Mesenchymal stem cell (in vitro differentiated cells and primary cell): ENCODE measurements around the gene ACOT7.
"Not testable (repeated sequence)": the region's sequence is repeated elsewhere in the genome, so short reads cannot be mapped to it uniquely, and the experiment has no call there.

Experiments
- DNase-seq: peaks from one replicate; pipeline ENCODE4 v3.0.0-alpha.2; 2013
- H2AFZ ChIP-seq: one replicate; pipeline ENCODE4 v1.6.1; 2013; ENCODE audit warnings: low read depth, mild to moderate bottlenecking, control low read depth, inconsistent platforms, low read length, moderate library complexity
- H2AK5ac ChIP-seq: 2 replicates; pipeline ENCODE4 v1.6.1; 2013; ENCODE audit warnings: low read length, moderate library complexity, mild to moderate bottlenecking, inconsistent platforms; ENCODE audit not compliant: severe bottlenecking
- H2BK120ac ChIP-seq: one replicate; pipeline ENCODE4 v1.6.1; 2013; ENCODE audit warnings: low read depth, mild to moderate bottlenecking, inconsistent platforms, low read length, moderate library complexity
- H2BK12ac ChIP-seq, 2 experiments: one replicate each; pipeline ENCODE4 v1.6.1; 2013; ENCODE audit warnings: inconsistent platforms in 2 of 2, low read length in 2 of 2, mild to moderate bottlenecking in 2 of 2, moderate library complexity in 2 of 2, control low read depth in 1 of 2
- H2BK15ac ChIP-seq: one replicate; pipeline ENCODE4 v1.6.1; 2013; ENCODE audit warnings: mild to moderate bottlenecking, low read depth, inconsistent platforms; ENCODE audit not compliant: poor library complexity, severe bottlenecking
- H2BK5ac ChIP-seq: 2 replicates; pipeline ENCODE4 v1.6.1; 2013; ENCODE audit warnings: low read depth, mild to moderate bottlenecking, low read length, control low read depth, inconsistent platforms; ENCODE audit not compliant: poor library complexity, severe bottlenecking
- H3K14ac ChIP-seq, 2 experiments: one replicate each; pipeline ENCODE4 v1.6.1; 2013; ENCODE audit warnings: inconsistent platforms in 2 of 2, low read length in 2 of 2, control low read depth in 1 of 2, mild to moderate bottlenecking in 1 of 2, moderate library complexity in 1 of 2
- H3K18ac ChIP-seq, 2 experiments: one replicate each; pipeline ENCODE4 v1.6.1; 2013; ENCODE audit warnings: inconsistent platforms in 2 of 2, low read length in 2 of 2, control low read depth in 1 of 2, low read depth in 1 of 2, mild to moderate bottlenecking in 1 of 2
- H3K23ac ChIP-seq, 2 experiments: one replicate each; pipeline ENCODE4 v1.6.1; 2013; ENCODE audit warnings: inconsistent platforms in 2 of 2, low read length in 2 of 2, mild to moderate bottlenecking in 2 of 2, moderate library complexity in 2 of 2, control low read depth in 1 of 2
- H3K27ac ChIP-seq: 2 replicates; pipeline ENCODE4 v1.5.1; 2013; ENCODE audit warnings: mild to moderate bottlenecking, moderate library complexity, low read length, control low read depth, inconsistent platforms; ENCODE audit not compliant: poor library complexity, severe bottlenecking
- H3K27me3 ChIP-seq, 2 experiments: 2 replicates each; pipeline versions ENCODE4 v1.6.1 to v1.7.0; 2013; ENCODE audit warnings: low read length in 2 of 2, mild to moderate bottlenecking in 2 of 2, moderate library complexity in 2 of 2, control low read depth in 1 of 2, inconsistent platforms in 1 of 2; ENCODE audit not compliant: control insufficient read depth in 1 of 2, insufficient read depth in 1 of 2
- H3K36me3 ChIP-seq, 2 experiments: 2 replicates each; pipeline versions ENCODE4 v1.6.1 to v1.7.0; 2013; ENCODE audit warnings: low read length in 2 of 2, control low read depth in 1 of 2, inconsistent platforms in 1 of 2, low read depth in 1 of 2, mild to moderate bottlenecking in 1 of 2; ENCODE audit not compliant: insufficient read depth in 2 of 2, control insufficient read depth in 1 of 2
- H3K4ac ChIP-seq, 2 experiments: one replicate each; pipeline ENCODE4 v1.6.1; 2013; ENCODE audit warnings: inconsistent platforms in 2 of 2, low read length in 2 of 2, mild to moderate bottlenecking in 2 of 2, moderate library complexity in 2 of 2, control low read depth in 1 of 2, low read depth in 1 of 2
- H3K4me1 ChIP-seq: 2 replicates; pipeline ENCODE4 v1.6.1; 2013; ENCODE audit warnings: low read depth, low read length, control low read depth; ENCODE audit not compliant: control insufficient read depth, insufficient read depth
- H3K4me2 ChIP-seq: 2 replicates; pipeline ENCODE4 v1.6.1; 2013; ENCODE audit warnings: low read length, mild to moderate bottlenecking, inconsistent platforms; ENCODE audit not compliant: poor library complexity, severe bottlenecking
- H3K4me3 ChIP-seq, 2 experiments: 2 replicates each; pipeline versions ENCODE4 v1.5.1 to v1.7.0; 2013; ENCODE audit warnings: low read length in 2 of 2, mild to moderate bottlenecking in 2 of 2, control low read depth in 1 of 2, low read depth in 1 of 2; ENCODE audit not compliant: insufficient read depth in 1 of 2
- H3K79me1 ChIP-seq: replicated peaks from 2 replicates; pipeline ENCODE4 v1.6.1; 2013; ENCODE audit warnings: mild to moderate bottlenecking, control low read depth, low read length, inconsistent platforms; ENCODE audit not compliant: poor library complexity, severe bottlenecking
- H3K9ac ChIP-seq: 2 replicates; pipeline ENCODE4 v1.7.0; 2013; ENCODE audit warnings: mild to moderate bottlenecking, low read length, moderate library complexity
- H3K9me3 ChIP-seq: 2 replicates; pipeline ENCODE4 v1.7.0; 2013; ENCODE audit warnings: mild to moderate bottlenecking, low read length; ENCODE audit not compliant: control insufficient read depth
- H4K8ac ChIP-seq: one replicate; pipeline ENCODE4 v1.6.1; 2013; ENCODE audit warnings: inconsistent platforms, mild to moderate bottlenecking, low read length, moderate library complexity
- H4K91ac ChIP-seq: one replicate; pipeline ENCODE4 v1.6.1; 2013; ENCODE audit warnings: mild to moderate bottlenecking, low read length, inconsistent platforms
- WGBS: methylation state at CpG from one replicate; pipeline ENCODE4 v1.1.7; 2013; ENCODE audit warnings: mixed read lengths; 5-methylcytosine and 5-hydroxymethylcytosine counted together

ACOT7 gene

DNA sequence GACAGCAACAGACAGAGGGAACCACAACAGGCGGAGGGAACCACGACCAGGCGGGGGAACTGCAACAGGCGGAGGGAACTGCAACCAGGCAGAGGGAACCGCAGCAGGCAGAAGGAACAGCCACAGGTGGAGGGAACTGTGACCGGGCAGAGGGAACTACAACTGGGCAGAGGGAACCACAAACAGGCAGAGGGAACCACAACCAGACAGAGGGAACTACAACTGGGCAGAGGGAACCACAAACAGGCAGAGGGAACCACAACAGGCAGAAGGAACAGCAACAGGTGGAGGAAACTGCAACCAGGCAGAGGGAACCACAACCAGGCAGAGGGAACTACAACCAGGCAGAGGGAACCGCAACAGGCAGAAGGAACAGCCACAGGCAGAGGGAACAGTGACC lies 85.9 kb downstream of the ACOT7 start:
- not testable (repeated sequence) for H3K18ac ChIP-seq, H3K9ac ChIP-seq, H3K23ac ChIP-seq, H2AFZ ChIP-seq, H4K91ac ChIP-seq, H3K9me3 ChIP-seq, DNase-seq, H3K79me1 ChIP-seq, H3K4me3 ChIP-seq, H2BK120ac ChIP-seq, H2AK5ac ChIP-seq, H3K14ac ChIP-seq, H4K8ac ChIP-seq, H2BK15ac ChIP-seq, H3K27ac ChIP-seq, H3K4ac ChIP-seq, H3K4me1 ChIP-seq, H2BK12ac ChIP-seq, H3K4me2 ChIP-seq, H2BK5ac ChIP-seq, H3K27me3 ChIP-seq
- H3K36me3 ChIP-seq = peaks cover 0 to 28% of the 10 kb centered on the region in 2 experiments
- WGBS = 98% methylated on average over 7 of the region's 7 CpGs

DNA sequence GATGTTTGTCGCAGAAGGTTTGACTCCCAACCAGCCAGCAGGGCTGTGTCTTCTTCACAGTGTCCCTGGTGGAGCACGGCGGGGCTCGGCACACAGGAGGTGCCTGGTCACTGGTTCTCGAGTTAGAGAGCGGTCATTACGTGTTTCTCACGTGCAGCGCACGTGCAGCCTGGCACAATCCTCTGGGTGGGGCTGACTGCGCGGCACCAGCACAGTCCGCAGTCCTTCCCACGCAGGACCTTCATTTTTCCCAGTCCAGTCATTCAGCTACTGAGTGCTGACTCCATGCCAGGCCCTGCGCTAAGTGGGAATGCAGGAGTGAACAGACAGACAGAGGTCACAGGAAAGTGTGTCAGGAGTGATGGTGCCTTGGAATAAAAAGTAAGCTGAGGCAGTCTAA lies 86.5 kb downstream of the ACOT7 start:
- Histone ChIP-seq H3K4me1 (peaks cover 2% of the 10 kb centered on the region), H4K91ac (no peak overlapping the region), H3K79me1 (peaks cover 1% of the 10 kb centered on the region), H2AFZ (no peak overlapping the region), H3K4me3 (no peak overlapping the region), H2BK15ac (no peak overlapping the region), H3K23ac (no peak overlapping the region), H2AK5ac (no peak overlapping the region), H3K4me2 (no peak overlapping the region), H3K18ac (no peak overlapping the region), H4K8ac (no peak overlapping the region), H3K9ac (no peak overlapping the region), H2BK5ac (no peak overlapping the region), H3K14ac (no peak overlapping the region), H3K9me3 (no peaks in the 10 kb centered on the region), H3K27ac (no peak overlapping the region), H3K4ac (no peak overlapping the region), H2BK12ac (no peak overlapping the region), H3K27me3 (no peaks in the 10 kb centered on the region), H2BK120ac (no peak overlapping the region), H3K36me3 (peaks cover 0 to 28% of the 10 kb centered on the region in 2 experiments)
- WGBS = 97% methylated on average over 14 of the region's 15 CpGs
- no peak for DNase-seq

DNA sequence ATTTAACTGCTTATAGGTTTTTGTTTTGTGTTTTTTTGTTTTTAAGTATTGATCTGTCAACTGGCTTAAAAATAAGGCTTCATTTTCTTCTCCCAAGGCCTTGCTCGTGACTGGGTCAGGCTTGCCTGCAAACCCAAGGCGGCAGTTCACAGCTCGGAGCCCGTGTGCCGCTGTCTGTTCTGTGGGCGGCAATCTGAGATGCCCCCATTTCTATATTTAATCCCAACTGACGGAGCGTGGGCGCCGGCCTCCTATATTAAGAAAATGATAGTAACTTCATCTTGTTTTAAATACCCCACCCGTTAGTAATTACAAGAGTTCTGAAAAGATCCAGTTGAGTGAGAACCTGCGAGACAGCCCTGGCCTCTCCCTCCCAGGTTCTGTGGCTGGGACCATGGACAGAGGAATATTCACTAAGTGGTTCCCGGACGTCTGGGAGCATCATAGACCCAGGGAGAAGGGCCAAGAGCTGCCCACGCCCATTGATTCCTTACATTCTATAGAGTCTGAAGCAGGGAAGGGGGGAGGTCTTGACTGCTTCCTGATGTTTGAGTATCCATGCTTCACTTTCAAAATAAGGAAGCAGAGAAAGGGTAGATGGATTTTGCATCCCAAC lies 90.1 kb downstream of the ACOT7 start:
- Histone ChIP-seq H3K23ac (no peak overlapping the region), H4K91ac (no peak overlapping the region), H3K27me3 (no peaks in the 10 kb centered on the region), H2BK15ac (no peak overlapping the region), H3K9ac (no peak overlapping the region), H3K4ac (no peak overlapping the region), H3K27ac (no peak overlapping the region), H3K14ac (no peak overlapping the region), H3K4me3 (no peak overlapping the region), H4K8ac (no peak overlapping the region), H2AFZ (no peak overlapping the region), H2BK120ac (no peak overlapping the region), H3K4me1 (peaks cover 2% of the 10 kb centered on the region), H3K18ac (no peak overlapping the region), H2BK5ac (no peak overlapping the region), H3K9me3 (no peaks in the 10 kb centered on the region), H3K36me3 (peaks cover 0 to 33% of the 10 kb centered on the region in 2 experiments), H2AK5ac (no peak overlapping the region), H2BK12ac (no peak overlapping the region), H3K4me2 (no peak overlapping the region), H3K79me1 (no peaks in the 10 kb centered on the region)
- no peak for DNase-seq
- 95% methylated on average over 14 of the region's 15 CpGs for WGBS

DNA sequence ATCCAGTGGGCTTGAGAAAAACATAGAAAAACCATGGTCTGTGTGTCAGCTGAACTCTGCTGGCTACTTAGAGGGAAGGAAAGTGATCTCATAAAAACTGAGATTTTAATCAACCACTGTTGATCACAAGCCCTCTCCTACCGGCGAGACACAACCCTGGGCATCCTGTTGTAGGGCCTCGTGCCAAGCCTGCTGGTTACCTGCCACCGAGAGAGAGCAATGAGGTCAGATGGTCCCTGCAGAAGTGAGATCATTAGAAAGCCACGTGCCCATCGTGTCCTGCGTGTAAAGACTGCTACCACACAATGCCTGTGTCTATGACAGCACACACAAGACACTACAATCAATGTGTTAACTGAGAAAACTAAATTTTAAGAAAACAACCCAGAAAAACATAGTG lies 91.0 kb downstream of the ACOT7 start:
- Histone ChIP-seq H3K23ac (no peak overlapping the region), H3K4me1 (peaks cover 2% of the 10 kb centered on the region), H3K79me1 (no peaks in the 10 kb centered on the region), H2AFZ (no peak overlapping the region), H3K4me3 (no peak overlapping the region), H3K9ac (no peak overlapping the region), H3K4ac (no peak overlapping the region), H3K27me3 (no peaks in the 10 kb centered on the region), H3K9me3 (no peaks in the 10 kb centered on the region), H4K8ac (no peak overlapping the region), H2BK5ac (no peak overlapping the region), H2BK120ac (no peak overlapping the region), H2BK15ac (no peak overlapping the region), H3K4me2 (no peak overlapping the region), H3K18ac (no peak overlapping the region), H2BK12ac (no peak overlapping the region), H3K14ac (no peak overlapping the region), H4K91ac (no peak overlapping the region), H3K36me3 (peaks cover 0 to 33% of the 10 kb centered on the region in 2 experiments), H2AK5ac (no peak overlapping the region), H3K27ac (no peak overlapping the region)
- no peak for DNase-seq
- WGBS = 97% methylated on average over 7 of the region's 7 CpGs
